Neuronal stem cell (in vitro differentiated cells): ENCODE data around the gene SLC46A2.

Experiments used
- DNase-seq: peaks from one replicate; pipeline ENCODE4 v3.0.0-alpha.2; 2013; ENCODE audit warnings: low spot score
- H2AFZ ChIP-seq: one replicate; pipeline ENCODE4 v1.6.1; 2013; ENCODE audit warnings: mild to moderate bottlenecking, low read length, inconsistent platforms
- H2AK5ac ChIP-seq: 2 replicates; pipeline ENCODE4 v1.6.1; 2013; ENCODE audit warnings: low read depth, mild to moderate bottlenecking, inconsistent platforms, low read length, moderate library complexity, mixed read lengths
- H2BK120ac ChIP-seq: 2 replicates; pipeline ENCODE4 v1.6.1; 2013; ENCODE audit warnings: low read depth, mild to moderate bottlenecking, inconsistent platforms, low read length, moderate library complexity, mixed read lengths
- H2BK12ac ChIP-seq: one replicate; pipeline ENCODE4 v1.6.1; 2013; ENCODE audit warnings: low read length, inconsistent platforms
- H2BK15ac ChIP-seq: 2 replicates; pipeline ENCODE4 v1.6.1; 2013; ENCODE audit warnings: mild to moderate bottlenecking, low read length, inconsistent platforms, mixed read lengths
- H2BK5ac ChIP-seq: one replicate; pipeline ENCODE4 v1.6.1; 2013; ENCODE audit warnings: inconsistent platforms, mild to moderate bottlenecking, low read length, moderate library complexity
- H3K14ac ChIP-seq: one replicate; pipeline ENCODE4 v1.6.1; 2013; ENCODE audit warnings: low read length, inconsistent platforms
- H3K18ac ChIP-seq: 2 replicates; pipeline ENCODE4 v1.6.1; 2013; ENCODE audit warnings: low read length, inconsistent platforms
- H3K23ac ChIP-seq: 2 replicates; pipeline ENCODE4 v1.6.1; 2013; ENCODE audit warnings: low read depth, mild to moderate bottlenecking, mixed read lengths, low read length, inconsistent platforms; ENCODE audit not compliant: poor library complexity
- H3K27ac ChIP-seq: replicated peaks from 3 replicates; pipeline ENCODE4 v1.5.1; 2013; ENCODE audit warnings: low read length, inconsistent platforms
- H3K27me3 ChIP-seq, 3 experiments: 2 replicates each; pipeline ENCODE4 v1.6.1; 2013; ENCODE audit warnings: low read length in 3 of 3, mild to moderate bottlenecking in 2 of 3, inconsistent platforms in 1 of 3, low read depth in 1 of 3, mixed read lengths in 1 of 3, moderate library complexity in 1 of 3; ENCODE audit not compliant: control insufficient read depth in 3 of 3, insufficient read depth in 3 of 3
- H3K36me3 ChIP-seq, 2 donors: replicated peaks in 1 of 2; 2 replicates each; pipeline ENCODE4 v1.6.1; 2013; ENCODE audit warnings: low read length in 2 of 2; ENCODE audit not compliant: control insufficient read depth in 2 of 2, insufficient read depth in 2 of 2
- H3K4ac ChIP-seq: 2 replicates; pipeline ENCODE4 v1.6.1; 2013; ENCODE audit warnings: inconsistent platforms, mild to moderate bottlenecking, low read length, moderate library complexity
- H3K4me1 ChIP-seq, 2 donors: 1 replicate in 1 of 2; 2 replicates in 1 of 2; pipeline ENCODE4 v1.6.1; 2013; ENCODE audit warnings: low read length in 2 of 2, low read depth in 1 of 2; ENCODE audit not compliant: control insufficient read depth in 2 of 2, insufficient read depth in 1 of 2
- H3K4me2 ChIP-seq: one replicate; pipeline ENCODE4 v1.6.1; 2013; ENCODE audit warnings: mild to moderate bottlenecking, low read length, inconsistent platforms; ENCODE audit not compliant: insufficient read depth, poor library complexity, severe bottlenecking
- H3K4me3 ChIP-seq, 2 donors: 2 replicates each; pipeline ENCODE4 v1.5.1; 2013; ENCODE audit warnings: low read length in 2 of 2, mild to moderate bottlenecking in 2 of 2, inconsistent platforms in 1 of 2, moderate library complexity in 1 of 2
- H3K79me1 ChIP-seq: one replicate; pipeline ENCODE4 v1.6.1; 2013; ENCODE audit warnings: low read depth, mild to moderate bottlenecking, inconsistent platforms, low read length, moderate library complexity
- H3K9ac ChIP-seq: one replicate; pipeline ENCODE4 v1.6.1; 2013; ENCODE audit warnings: mild to moderate bottlenecking, low read depth, low read length, inconsistent platforms; ENCODE audit not compliant: poor library complexity
- H3K9me3 ChIP-seq, 2 donors: replicated peaks in 1 of 2; 2 replicates each; pipeline versions ENCODE3 to v1.6.1; 2013; ENCODE audit warnings: low read length in 2 of 2, mild to moderate bottlenecking in 2 of 2, inconsistent platforms in 1 of 2, low read depth in 1 of 2, mixed read lengths in 1 of 2, moderate library complexity in 1 of 2; ENCODE audit not compliant: control insufficient read depth in 2 of 2, insufficient read depth in 1 of 2
- H4K8ac ChIP-seq: one replicate; pipeline ENCODE4 v1.6.1; 2013; ENCODE audit warnings: low read depth, mild to moderate bottlenecking, inconsistent platforms, low read length, moderate library complexity
- H4K91ac ChIP-seq: one replicate; pipeline ENCODE4 v1.6.1; 2013; ENCODE audit warnings: low read length, low read depth, mild to moderate bottlenecking, inconsistent platforms; ENCODE audit not compliant: poor library complexity
- WGBS, 2 donors: extraction: QIAGEN DNeasy Blood & Tissue Kit; methylation state at CpG; one replicate each; pipeline ENCODE4 v1.1.7; 2013; ENCODE audit warnings: missing lambda C conversion rate in 2 of 2, mixed read lengths in 1 of 2; ENCODE audit not compliant: insufficient read length in 2 of 2, insufficient replicate concordance in 1 of 2; ENCODE audit errors: extremely low coverage in 2 of 2; 5-methylcytosine and 5-hydroxymethylcytosine counted together

SLC46A2 gene

GRCh38 chr9:112869041-112869529, 21.6 kb downstream of the SLC46A2 start:
- no peak overlapping the region for H3K27ac ChIP-seq
- H4K8ac ChIP-seq, result no peak overlapping the region
- H3K9me3 ChIP-seq, result no peaks in the 10 kb centered on the region
- no peak overlapping the region for H2BK15ac ChIP-seq
- no peak for DNase-seq
- no peak overlapping the region for H2BK5ac ChIP-seq
- no CpG with 5 or more reads among the region's 8 CpGs for WGBS, 2 donors
- no peak overlapping the region for H3K14ac ChIP-seq
- H3K36me3 ChIP-seq, result peaks cover 0 to 35% of the 10 kb centered on the region in 2 donors
- H2BK12ac ChIP-seq, result no peak overlapping the region
- H3K18ac ChIP-seq, result peak overlapping the region; percentile 51
- H3K9ac ChIP-seq, result no peak overlapping the region
- no peak overlapping the region for H2AK5ac ChIP-seq
- no peak overlapping the region for H3K23ac ChIP-seq
- H4K91ac ChIP-seq, result no peak overlapping the region
- H3K4me2 ChIP-seq, result no peak overlapping the region
- H3K4ac ChIP-seq, result no peak overlapping the region
- H3K79me1 ChIP-seq, result no peaks in the 10 kb centered on the region
- no peak overlapping the region for H2BK120ac ChIP-seq
- peaks cover 10 to 12% of the 10 kb centered on the region in 2 donors for H3K4me1 ChIP-seq
- no peaks in the 10 kb centered on the region for H3K27me3 ChIP-seq
- H3K4me3 ChIP-seq, result no peak overlapping the region
- no peak overlapping the region for H2AFZ ChIP-seq

GRCh38 chr9:112868461-112868860, 22.2 kb downstream of the SLC46A2 start:
- no peak overlapping the region for H3K4ac ChIP-seq
- DNase-seq, result no peak
- no peak overlapping the region for H3K18ac ChIP-seq
- no peak overlapping the region for H2BK15ac ChIP-seq
- H3K4me3 ChIP-seq, result no peak overlapping the region
- H3K36me3 ChIP-seq, result peaks cover 0 to 37% of the 10 kb centered on the region in 2 donors
- no peak overlapping the region for H4K8ac ChIP-seq
- no peaks in the 10 kb centered on the region for H3K79me1 ChIP-seq
- H2BK5ac ChIP-seq, result no peak overlapping the region
- H3K14ac ChIP-seq, result no peak overlapping the region
- WGBS, 2 donors, result no CpG with 5 or more reads among the region's 10 CpGs
- H3K4me1 ChIP-seq, result peaks cover 10 to 12% of the 10 kb centered on the region in 2 donors
- H2BK12ac ChIP-seq, result no peak overlapping the region
- H3K4me2 ChIP-seq, result no peak overlapping the region
- no peak overlapping the region for H2BK120ac ChIP-seq
- H2AFZ ChIP-seq, result no peak overlapping the region
- H3K9ac ChIP-seq, result no peak overlapping the region
- H3K27me3 ChIP-seq, result no peaks in the 10 kb centered on the region
- no peak overlapping the region for H3K27ac ChIP-seq
- no peak overlapping the region for H3K23ac ChIP-seq
- H2AK5ac ChIP-seq, result no peak overlapping the region
- no peaks in the 10 kb centered on the region for H3K9me3 ChIP-seq
- H4K91ac ChIP-seq, result no peak overlapping the region

- H3K9ac ChIP-seq, result no peak overlapping the region
- 100% methylated on average over 1 of the region's 3 CpGs; no CpG with 5 or more reads in 1 of the 2 donors for WGBS, 2 donors
These were observed 23.2 kb downstream of the SLC46A2 start for GRCh38 chr9:112867275-112867991.

GRCh38 chr9:112866662-112867274, 23.9 kb downstream of the SLC46A2 start:
- no peaks in the 10 kb centered on the region for H3K9me3 ChIP-seq
- no peak overlapping the region for H2BK12ac ChIP-seq
- no peak overlapping the region for H3K18ac ChIP-seq
- H3K27ac ChIP-seq, result no peak overlapping the region
- no peak overlapping the region for H2AK5ac ChIP-seq
- DNase-seq, result no peak
- no peak overlapping the region for H4K91ac ChIP-seq
- no peak overlapping the region for H3K9ac ChIP-seq
- no peaks in the 10 kb centered on the region for H3K27me3 ChIP-seq
- H3K79me1 ChIP-seq, result no peaks in the 10 kb centered on the region
- no peak overlapping the region for H4K8ac ChIP-seq
- H3K4me1 ChIP-seq, result peaks cover 10 to 12% of the 10 kb centered on the region in 2 donors
- peaks cover 0 to 37% of the 10 kb centered on the region in 2 donors for H3K36me3 ChIP-seq
- H2BK5ac ChIP-seq, result no peak overlapping the region
- no peak overlapping the region for H2AFZ ChIP-seq
- whole genome bisulfite sequencing, 2 donors, result no CpG with 5 or more reads among the region's 1 CpG
- no peak overlapping the region for H3K4ac ChIP-seq
- no peak overlapping the region for H3K14ac ChIP-seq
- no peak overlapping the region for H3K4me2 ChIP-seq
- no peak overlapping the region for H2BK120ac ChIP-seq
- no peak overlapping the region for H2BK15ac ChIP-seq
- no peak overlapping the region for H3K23ac ChIP-seq
- H3K4me3 ChIP-seq, result no peak overlapping the region

More at GRCh38 chr9:112867275-112867991, 23.2 kb downstream of the SLC46A2 start:
- DNase-seq, result no peak
- H2AFZ ChIP-seq, result no peak overlapping the region
- no peaks in the 10 kb centered on the region for H3K9me3 ChIP-seq
- H2BK120ac ChIP-seq, result no peak overlapping the region
- no peaks in the 10 kb centered on the region for H3K27me3 ChIP-seq
- H2AK5ac ChIP-seq, result no peak overlapping the region
- H3K4me2 ChIP-seq, result no peak overlapping the region
- H3K23ac ChIP-seq, result no peak overlapping the region
- no peak overlapping the region for H3K4me3 ChIP-seq
- no peak overlapping the region for H2BK5ac ChIP-seq
- peaks cover 10 to 12% of the 10 kb centered on the region in 2 donors for H3K4me1 ChIP-seq
- no peak overlapping the region for H3K27ac ChIP-seq
- no peak overlapping the region for H3K4ac ChIP-seq
- H3K36me3 ChIP-seq, result peaks cover 0 to 37% of the 10 kb centered on the region in 2 donors
- no peak overlapping the region for H3K18ac ChIP-seq
- H2BK12ac ChIP-seq, result no peak overlapping the region
- no peak overlapping the region for H3K14ac ChIP-seq
- H4K91ac ChIP-seq, result no peak overlapping the region
- H4K8ac ChIP-seq, result no peak overlapping the region
- no peak overlapping the region for H2BK15ac ChIP-seq
- no peaks in the 10 kb centered on the region for H3K79me1 ChIP-seq
